Stimulated activated CD4-positive, alpha-beta T cell treated with anti-CD3 and anti-CD28 coated beads, Interleukin-15, amount 100 ng/mL, for 48 hours (primary cell): ENCODE measurements around the gene ENAH.
A peak's percentile ranks its signal among the peaks of the same experiment; 100 is the strongest.

Experiments
- DNase-seq, 2 donors: peaks; one replicate each; pipeline ENCODE4 v3.0.0-alpha.2; 2020; ENCODE audit warnings: low read depth in 2 of 2

The ENAH gene

DNA sequence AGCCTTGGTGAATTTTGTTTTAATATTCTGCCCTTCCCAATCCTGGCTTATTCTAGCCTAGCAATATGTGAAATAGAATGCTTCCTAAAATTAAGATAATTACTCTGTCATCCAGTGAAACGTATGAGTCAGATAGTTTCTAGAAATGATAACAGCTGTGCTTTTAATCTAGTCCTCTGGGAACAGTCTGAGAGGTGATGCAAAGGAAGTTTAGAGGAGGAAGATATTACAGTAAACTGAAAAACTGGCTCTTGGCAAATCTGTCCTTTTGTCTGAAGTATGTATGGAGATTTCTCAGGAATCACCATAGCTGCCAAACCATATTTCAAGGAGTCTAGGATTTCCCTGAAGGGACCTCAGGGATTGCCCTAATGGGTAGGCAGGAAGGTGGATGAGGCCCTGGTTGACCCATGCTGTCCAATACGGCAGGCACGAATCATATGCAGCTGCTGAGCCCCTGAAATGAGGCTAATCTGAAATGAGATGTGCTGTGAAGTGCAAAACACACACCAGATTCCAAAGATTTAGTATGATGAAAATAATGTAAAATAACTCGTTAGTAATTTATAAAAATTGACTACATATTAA, 154.3 kb downstream of the ENAH start:
- no peak for DNase-seq

DNA sequence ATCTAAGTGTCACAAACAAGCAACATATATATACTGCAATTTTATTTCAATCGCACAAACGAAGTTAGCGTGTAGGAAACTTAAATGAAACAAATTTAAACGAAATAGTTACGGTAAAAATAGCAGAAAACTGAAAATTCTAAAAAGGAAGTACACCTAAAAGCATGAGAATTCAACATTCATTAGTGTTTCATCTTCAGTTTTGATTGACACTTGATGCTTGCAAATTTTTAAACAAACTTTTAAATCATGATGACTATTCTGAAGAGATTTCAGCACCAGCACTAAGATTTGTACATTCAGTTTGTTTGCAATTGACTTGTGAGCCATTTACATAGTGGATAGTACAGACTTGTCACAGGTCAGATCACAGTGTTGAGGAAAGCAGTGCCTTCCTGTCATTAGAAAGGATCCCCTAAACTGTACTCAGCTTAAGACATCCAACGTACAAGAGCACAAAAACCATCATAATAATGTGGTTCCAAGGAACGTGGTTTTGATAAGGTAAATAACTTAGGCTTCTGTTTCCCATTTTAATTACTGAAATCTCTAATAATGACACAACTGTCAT, 158.0 kb downstream of the ENAH start:
- no peak for DNase-seq

DNA sequence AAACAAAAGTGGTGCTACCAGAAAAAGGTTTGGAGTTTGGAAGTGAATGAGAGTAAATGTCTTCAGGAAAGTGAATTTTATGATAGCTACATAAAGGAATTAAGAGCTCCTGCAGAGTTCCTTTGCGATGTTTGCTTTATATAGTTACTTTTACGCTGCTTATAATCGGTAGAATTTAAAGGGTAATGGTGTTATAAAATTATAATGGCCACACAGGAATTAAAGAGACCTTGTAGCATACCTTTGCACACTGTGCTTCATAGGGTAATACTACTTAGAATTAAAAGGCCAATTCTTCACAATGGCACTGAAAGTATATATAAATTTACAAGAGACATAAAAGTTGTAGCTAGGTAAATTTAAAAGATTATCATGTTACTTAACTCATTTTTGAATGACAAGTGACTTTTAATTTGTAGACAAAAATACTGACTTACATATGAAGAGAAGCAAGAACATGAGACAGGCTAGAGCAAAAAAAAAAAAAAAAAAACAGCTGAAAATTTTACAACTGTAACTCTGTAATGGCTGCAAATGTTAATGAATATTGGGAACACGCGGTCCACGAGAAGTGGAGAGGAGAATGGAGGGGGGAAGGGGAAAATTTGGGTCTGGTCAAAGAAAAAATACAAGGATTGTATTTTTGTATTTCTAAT, 159.2 kb downstream of the ENAH start:
- DNase-seq: no peak

DNA sequence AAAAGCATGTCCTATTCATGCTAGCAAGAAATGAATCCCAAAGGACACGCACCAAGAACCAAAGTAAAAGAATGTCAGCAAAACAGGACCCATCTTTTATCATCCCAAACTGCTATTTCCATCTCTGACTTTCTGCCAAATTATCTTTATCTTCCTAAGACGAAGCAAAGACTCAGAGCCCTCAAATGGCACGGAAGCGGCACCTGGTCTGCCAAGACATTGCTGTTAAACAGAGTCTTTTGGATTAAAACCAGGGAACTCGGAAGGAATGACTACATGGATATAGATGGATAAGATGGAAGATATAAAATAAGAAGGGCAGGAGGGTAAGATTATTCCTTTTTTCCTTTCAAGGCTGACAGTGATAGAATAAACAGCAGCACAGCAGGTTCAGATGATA, 164.2 kb downstream of the ENAH start:
- no peak for DNase-seq

DNA sequence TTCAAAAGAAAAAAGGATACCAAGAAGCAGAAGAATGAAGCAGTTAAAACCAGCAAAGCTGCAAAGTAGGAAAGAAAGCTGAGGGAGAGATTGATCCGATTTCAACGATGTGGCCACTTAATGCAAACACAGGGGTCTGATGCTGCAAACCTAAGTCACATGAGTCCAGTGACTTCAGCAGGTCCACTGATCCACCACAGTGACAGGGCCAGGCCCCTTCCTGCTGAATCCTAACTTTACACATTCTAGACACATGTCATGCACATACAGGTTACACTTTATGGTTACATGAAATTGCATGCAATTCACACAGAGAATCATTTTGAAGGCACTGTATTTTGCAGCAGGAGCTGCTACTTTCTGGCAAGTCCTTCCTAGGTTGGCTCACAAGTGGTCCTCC, 166.1 kb downstream of the ENAH start:
- no peak for DNase-seq

- no peak for DNase-seq
These were observed 166.9 kb downstream of the ENAH start for GRCh38 chr1:225485991-225486530.

- no peak for DNase-seq
These were observed 167.7 kb downstream of the ENAH start for GRCh38 chr1:225485226-225485625.

GRCh38 chr1:225484657-225485214, 168.2 kb downstream of the ENAH start:
- no peak for DNase-seq

DNA sequence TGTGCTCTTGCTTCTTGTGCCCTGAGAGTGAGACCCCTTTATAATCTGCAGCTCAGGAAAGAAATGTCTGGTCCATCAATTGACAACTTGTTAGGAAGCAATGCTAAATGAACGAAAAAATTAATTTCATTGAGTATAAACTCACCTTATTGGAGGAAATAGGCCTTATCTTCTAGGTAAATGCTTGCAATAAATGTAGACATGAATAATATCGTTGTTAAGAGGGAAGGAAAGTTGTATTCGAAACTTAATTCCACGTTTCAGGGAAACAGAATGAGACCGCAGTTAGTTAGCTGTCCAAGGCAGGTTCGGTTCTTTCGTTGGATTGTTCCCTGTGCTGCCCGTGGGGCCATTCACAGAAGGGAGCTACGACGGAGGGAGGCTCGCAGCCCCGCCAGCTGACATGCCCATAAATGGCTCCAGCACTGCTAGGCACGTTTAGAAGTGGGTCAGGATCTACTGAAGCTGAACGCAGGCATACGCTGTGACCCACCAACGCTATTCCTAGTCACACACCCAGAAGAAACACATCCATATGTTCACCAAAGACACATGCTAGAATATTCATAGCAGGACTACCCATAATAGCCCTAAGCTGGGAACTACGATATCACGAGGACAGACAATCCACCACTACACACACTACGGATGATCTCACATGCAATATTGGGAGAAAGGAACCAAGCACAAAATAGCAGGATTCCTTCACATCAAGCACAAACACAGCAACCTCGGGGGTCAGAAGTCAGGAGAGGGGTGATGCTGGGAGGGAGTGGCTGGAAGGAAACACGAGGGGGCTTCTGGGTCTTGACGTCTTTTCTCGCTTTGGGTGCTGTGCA, 168.9 kb downstream of the ENAH start:
- no peak for DNase-seq

DNA sequence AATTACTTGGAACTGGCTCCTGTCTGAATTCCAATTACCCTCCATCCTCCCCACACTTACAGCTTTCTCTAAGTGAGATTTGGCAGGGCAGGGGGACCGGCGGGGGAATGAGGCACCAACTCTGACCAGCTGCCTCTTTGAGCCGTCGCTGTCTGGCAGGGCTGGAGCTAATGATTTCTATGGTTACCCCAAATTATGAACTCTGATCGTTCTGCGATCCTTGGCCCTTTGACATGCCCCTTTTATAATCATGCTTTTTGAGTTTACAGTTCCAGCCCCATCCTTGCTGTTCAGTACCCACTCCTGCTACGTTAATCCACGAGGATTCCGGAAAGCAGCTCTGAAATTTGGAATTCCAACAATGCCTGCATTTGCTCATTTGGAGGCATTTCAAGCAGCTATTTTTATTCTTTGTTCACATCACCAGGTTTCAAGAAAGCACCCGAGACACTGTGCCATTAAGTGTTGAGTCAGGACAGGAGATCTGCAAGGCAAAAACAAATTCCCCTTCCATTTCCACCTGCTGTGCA, 170.4 kb downstream of the ENAH start:
- no peak for DNase-seq

DNA sequence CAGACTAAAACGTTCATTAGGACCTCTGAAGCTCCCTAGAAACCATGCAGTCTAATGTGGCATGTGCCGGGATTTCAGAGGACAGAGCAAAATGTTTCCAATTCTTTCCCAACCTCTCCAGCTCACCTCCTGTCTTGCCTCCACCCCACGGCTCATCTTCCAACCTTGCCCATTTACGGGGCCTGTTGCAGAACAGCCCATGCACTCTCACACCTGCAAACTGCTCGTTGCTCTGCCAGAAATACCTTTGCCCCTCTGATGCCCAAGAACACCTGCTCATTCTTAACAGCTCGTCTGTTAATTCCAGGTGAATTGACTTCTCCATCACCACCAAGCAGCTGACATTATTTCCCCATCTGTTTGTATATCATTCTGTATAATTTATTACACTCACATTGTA, 171.2 kb downstream of the ENAH start:
- no peak for DNase-seq

DNA sequence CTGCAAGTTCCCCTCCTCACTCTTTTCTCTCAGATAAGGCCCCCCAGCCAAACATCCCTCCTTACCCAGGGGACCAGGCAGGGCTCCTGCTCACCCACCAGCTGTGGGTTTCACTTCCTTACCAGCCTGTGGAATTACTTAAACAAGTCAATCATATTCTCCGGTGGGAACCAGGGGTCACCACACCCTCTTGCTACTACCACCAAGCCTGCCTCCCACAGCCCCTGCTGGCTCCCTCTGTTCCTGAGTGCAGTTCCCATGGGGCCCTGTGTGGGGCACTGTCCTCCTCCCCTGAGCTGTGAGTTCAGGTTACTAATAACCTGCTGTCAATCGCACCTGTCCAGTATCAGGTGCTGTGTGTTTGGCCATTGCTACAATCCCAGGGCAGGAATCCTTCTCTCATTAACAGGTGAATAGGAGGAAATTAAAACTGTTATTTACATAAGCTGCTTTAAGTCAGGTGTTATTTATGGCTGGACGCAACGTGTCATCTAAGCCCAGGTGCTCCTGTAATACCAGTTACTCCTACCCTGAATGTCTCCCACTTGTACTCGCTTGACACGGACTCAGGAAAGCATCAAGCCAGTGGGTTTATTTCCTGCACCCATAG, 172.0 kb downstream of the ENAH start:
- peak in 1 of 2 donors; percentile 45 for DNase-seq

GRCh38 chr1:225479996-225480720, 172.8 kb downstream of the ENAH start:
- no peak for DNase-seq

- DNase-seq: no peak
These were observed 173.6 kb downstream of the ENAH start for GRCh38 chr1:225479341-225479740.

DNA sequence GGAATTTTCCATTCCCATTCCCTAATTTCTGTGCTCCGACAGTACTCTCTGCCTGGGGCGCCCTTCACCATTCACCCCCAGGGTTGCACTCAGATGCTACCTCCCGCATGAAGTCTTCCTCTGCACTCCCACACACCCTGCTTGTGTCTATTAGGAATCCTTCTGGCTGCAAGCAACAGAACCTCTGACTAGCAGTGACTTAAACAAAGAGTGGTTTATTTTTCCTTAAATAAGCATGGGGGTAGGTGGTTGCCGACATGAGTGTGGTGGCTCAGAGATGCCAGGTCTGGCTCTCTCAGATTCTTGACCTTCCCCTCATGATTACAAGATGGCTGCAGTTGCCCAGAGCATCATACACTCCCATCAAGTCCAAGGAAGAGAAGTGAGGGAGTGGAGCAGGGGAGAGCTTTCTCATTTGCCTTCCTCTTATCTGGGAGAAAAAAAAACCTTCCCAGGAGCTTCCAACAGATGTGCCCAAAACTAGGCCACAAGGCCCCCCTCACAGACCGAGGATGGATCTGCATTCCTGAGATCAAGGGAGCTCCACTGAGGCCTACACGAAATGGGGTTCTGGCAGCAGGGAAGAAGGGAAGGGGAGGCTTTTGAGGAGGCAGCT, 175.5 kb downstream of the ENAH start:
- DNase-seq: no peak

- no peak for DNase-seq
These were observed 176.4 kb downstream of the ENAH start for GRCh38 chr1:225476538-225476988.

DNA sequence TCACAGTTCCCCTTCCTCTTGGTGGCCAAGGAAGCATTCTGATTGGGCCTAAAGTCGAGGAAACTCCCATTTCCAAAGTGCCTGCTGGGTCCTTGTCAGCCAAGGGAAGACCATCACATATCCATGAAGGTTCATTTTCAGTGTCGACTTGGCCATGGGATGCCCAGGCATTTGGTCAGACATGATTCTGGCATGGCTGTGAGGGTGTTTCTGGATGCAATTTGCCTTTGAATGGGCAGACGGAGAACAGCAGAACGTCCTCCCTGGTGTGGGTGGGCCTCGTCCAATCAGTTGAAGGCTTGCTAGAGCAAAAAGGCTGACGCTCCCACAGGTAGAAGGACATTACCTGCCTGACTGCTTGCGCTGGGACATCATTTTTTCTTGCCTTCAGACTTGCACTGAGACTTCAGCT, 176.8 kb downstream of the ENAH start:
- no peak for DNase-seq

GRCh38 chr1:225474986-225475820, 177.7 kb downstream of the ENAH start:
- peak in 1 of 2 donors; percentile 43 for DNase-seq

DNA sequence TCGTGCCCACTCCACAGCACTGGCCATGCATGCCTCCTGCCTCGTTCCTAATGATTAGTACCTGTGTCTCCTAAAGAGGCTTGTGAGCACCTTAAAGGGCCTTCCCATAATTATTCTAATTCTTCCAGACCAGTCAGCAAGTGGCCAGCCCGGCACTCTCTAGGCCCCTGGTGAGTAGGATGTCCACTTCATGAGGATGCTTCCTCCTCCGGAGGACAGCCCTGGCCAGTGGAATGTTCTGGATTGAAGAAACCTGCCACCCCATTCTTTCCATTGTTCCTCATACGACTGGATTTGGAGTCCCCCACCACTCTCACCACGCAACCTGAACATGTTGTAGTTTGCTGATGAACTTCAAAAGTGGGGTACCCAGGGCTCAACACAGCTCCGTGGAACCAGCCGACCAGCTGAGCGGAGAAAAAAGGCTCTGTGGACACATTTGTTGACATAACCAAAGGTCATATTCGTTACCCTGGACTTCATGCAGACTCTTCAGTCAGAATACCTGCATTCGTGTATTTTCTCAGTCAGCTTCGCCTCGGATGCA, 178.4 kb downstream of the ENAH start:
- no peak for DNase-seq
